Epithelial cell of proximal tubule (primary cell): Measurements from ENCODE around the gene DIPK2B. TPM values are rescaled to one million over a fixed set of nuclear protein-coding genes. Genes with fewer than 3 reads are reported as not detected.

Experiments
- DNase-seq: peaks from one replicate; pipeline ENCODE4 v3.0.0-alpha.2; 2011; ENCODE audit warnings: low read depth
- H3K4me3 ChIP-seq: 2 replicates; pipeline ENCODE4 v1.5.1; 2011; ENCODE audit warnings: low read depth, mild to moderate bottlenecking, low read length
- CTCF ChIP-seq: conservative IDR thresholded peaks from 2 replicates; pipeline ENCODE4 v1.5.1; 2012; ENCODE audit warnings: low read depth, mild to moderate bottlenecking, low read length
- total RNA-seq: library from RNA; depleted of rRNA; stranded (reverse); fragments of >200 nt; gene quantifications from 2 replicates; pipeline ENCODE4 v1.2.3, GENCODE V29; 2015

DIPK2B gene, protein sequence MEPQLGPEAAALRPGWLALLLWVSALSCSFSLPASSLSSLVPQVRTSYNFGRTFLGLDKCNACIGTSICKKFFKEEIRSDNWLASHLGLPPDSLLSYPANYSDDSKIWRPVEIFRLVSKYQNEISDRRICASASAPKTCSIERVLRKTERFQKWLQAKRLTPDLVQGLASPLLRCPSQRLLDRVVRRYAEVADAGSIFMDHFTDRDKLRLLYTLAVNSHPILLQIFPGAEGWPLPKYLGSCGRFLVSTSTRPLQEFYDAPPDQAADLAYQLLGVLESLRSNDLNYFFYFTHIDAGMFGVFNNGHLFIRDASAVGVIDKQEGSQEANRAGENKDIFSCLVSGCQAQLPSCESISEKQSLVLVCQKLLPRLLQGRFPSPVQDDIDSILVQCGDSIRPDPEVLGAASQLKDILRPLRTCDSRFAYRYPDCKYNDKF
- total RNA-seq = not detected in 2 replicates

- H3K4me3 ChIP-seq = no peak within 1 kb of the TSS
- no peak for TF ChIP-seq CTCF
- DNase-seq = no peak
Observed at GRCh38 chrX:45200741-45201234, at the start of gene DIPK2B. DIPK2B (minus strand) TSS chrX:45200876; CDS start chrX:45200826, 50 bp downstream.

GRCh38 chrX:45240301-45240700 is 39.6 kb upstream of the DIPK2B start:
- no peak overlapping the region for H3K4me3 ChIP-seq
- no peak for DNase-seq
- no peak for TF ChIP-seq CTCF

GRCh38 chrX:45238489-45238888 is 37.8 kb upstream of the DIPK2B start:
- TF ChIP-seq CTCF = no peak
- H3K4me3 ChIP-seq = no peak overlapping the region
- no peak for DNase-seq

DNA sequence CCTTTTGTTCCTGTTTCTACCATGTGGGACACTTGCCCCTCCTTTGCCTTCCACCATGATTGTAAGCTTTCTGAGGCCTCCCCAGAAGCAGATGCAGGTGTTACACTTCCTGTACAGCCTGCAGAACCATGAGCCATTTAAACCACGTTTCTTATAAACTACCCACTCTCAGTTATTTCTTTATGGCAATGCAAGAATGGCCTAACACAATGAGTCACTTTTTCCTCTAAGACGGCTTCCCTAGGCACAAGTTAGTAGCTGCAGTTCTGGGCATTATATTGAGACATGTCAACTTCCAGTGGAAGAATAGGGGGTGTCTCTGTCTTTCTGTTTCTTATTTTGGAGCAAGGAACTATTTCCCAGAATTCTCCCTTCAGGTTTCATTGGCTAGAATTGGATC is 32.9 kb upstream of the DIPK2B start:
- no peak for DNase-seq
- no peak overlapping the region for H3K4me3 ChIP-seq
- no peak for TF ChIP-seq CTCF

DNA sequence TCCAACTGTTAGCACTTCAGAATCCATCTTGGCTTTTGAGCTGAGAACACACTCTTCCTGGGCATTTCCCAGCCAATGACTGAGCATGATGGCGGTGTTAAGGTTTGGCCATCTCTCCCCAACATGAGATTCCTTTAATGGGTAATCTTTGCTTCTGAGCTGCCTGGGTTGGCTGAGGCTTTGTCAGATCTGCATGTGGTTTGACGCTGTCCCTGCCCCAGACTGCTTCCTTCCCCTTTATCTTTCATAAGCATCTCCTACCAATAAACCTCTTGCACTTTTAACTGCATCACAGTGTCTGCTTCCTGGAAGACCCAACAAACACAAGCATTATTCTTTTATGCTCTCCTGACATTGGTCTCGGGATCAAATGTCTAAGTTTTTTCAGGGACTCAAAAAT is 31.5 kb upstream of the DIPK2B start:
- DNase-seq = no peak
- no peak for TF ChIP-seq CTCF
- H3K4me3 ChIP-seq = no peak overlapping the region

GRCh38 chrX:45230410-45230809 is 29.7 kb upstream of the DIPK2B start:
- no peak for DNase-seq
- H3K4me3 ChIP-seq = no peak overlapping the region
- no peak for TF ChIP-seq CTCF

DNA sequence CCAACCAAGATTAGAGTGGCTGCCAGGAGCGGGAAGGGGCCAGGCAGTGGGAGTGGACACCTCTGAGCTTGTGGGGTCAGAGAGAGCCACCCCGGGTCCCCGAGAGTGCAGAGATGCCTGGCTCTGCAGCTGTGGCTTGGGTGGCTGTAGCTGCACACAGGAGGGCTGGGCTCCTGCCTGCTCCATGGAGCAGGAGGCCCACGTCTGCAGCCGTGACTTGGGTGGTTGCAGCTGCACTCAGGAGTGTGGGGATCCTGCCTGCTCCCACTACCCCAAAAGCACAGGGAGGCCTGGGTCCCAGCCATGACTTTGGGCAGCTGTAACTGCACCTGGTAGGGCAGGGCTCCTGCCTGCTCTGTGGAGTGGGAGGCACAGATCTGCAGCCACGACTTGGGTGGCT is 28.7 kb upstream of the DIPK2B start:
- no peak for DNase-seq
- no peak overlapping the region for H3K4me3 ChIP-seq
- no peak for TF ChIP-seq CTCF
